GM13977 (cell line): ENCODE data around the gene CNBD2.
"Not testable (repeated sequence)": the region's sequence is repeated elsewhere in the genome, so short reads cannot be mapped to it uniquely, and the experiment has no call there.

Experiments
- DNase-seq: peaks from one replicate; pipeline ENCODE4 v3.0.0; 2012; ENCODE audit warnings: low spot score
- CTCF ChIP-seq: IDR thresholded peaks from 2 replicates; pipeline ENCODE4 v1.5.1; 2012; ENCODE audit warnings: mild to moderate bottlenecking, control low read depth; ENCODE audit not compliant: insufficient read depth; ENCODE audit errors: extremely low read depth, missing control alignments
- in situ Hi-C: fragments of 300-500 bp; cut with MboI; formaldehyde crosslinking; loops from one replicate; pipeline ENCODE4 v1.12.0; 2022; ENCODE audit warnings: low sequenced_read_pairs, low pct_unique_long_range_greater_than_20kb, mixed read lengths, inconsistent platforms; ENCODE audit not compliant: unreplicated experiment

The CNBD2 gene

GRCh38 chr20:36043892-36044515 lies 75.6 kb downstream of the CNBD2 start:
- no peak for TF ChIP-seq CTCF
- in situ Hi-C loops: no loop called here
- no peak for DNase-seq

- no peak for TF ChIP-seq CTCF
- in situ Hi-C loops: no loop called here
Measured at GRCh38 chr20:36045373-36045714, 77.0 kb downstream of the CNBD2 start.

GRCh38 chr20:36046073-36046798 lies 77.8 kb downstream of the CNBD2 start:
- in situ Hi-C loops, DNase-seq: not testable (repeated sequence)

More at GRCh38 chr20:36045373-36045714, 77.0 kb downstream of the CNBD2 start:
- DNase-seq: no peak

- DNase-seq, in situ Hi-C loops: not testable (repeated sequence)
Measured at GRCh38 chr20:36049408-36049807, 81.0 kb downstream of the CNBD2 start.

GRCh38 chr20:36050436-36051317 lies 82.3 kb downstream of the CNBD2 start:
- TF ChIP-seq CTCF: no peak
- peak; percentile 93 for DNase-seq
- in situ Hi-C loops: no loop called here

GRCh38 chr20:36051318-36052116 lies 83.1 kb downstream of the CNBD2 start:
- in situ Hi-C loops: no loop called here
- TF ChIP-seq CTCF: no peak
- no peak for DNase-seq

- DNase-seq: no peak
- TF ChIP-seq CTCF: no peak
- in situ Hi-C loops: no loop called here
Measured at GRCh38 chr20:36052117-36052513, 83.7 kb downstream of the CNBD2 start.

GRCh38 chr20:36053863-36054518 lies 85.6 kb downstream of the CNBD2 start:
- DNase-seq, in situ Hi-C loops: not testable (repeated sequence)
